IMR-90 (cell line): ENCODE data around the gene ZNF580. TPM values are rescaled to one million over a fixed set of nuclear protein-coding genes. Genes with fewer than 3 reads are reported as not detected.
A peak's percentile ranks its signal among the peaks of the same experiment; 100 is the strongest.

Experiments
- ATAC-seq: fragments of 200-7000 bp; cut with Tn5 transposase; 2 replicates; pipeline ENCODE4 v1.9.1; 2020; ENCODE audit warnings: low read depth, mild to moderate bottlenecking, moderate library complexity
- BruUV-seq: library from RNA; stranded (reverse); fragments of 400-500 nt; replicated peaks from 2 replicates; lab custom pipeline; 2021; lab: Mats Ljungman, UMichigan
- CTCF ChIA-PET: fragments of 300-600 bp; formaldehyde crosslinking; extraction: SDS; loops from one replicate; lab custom pipeline; 2021; ENCODE audit warnings: antibody characterized with exemption; lab: Yijun Ruan, JAX
- POLR2A ChIA-PET: fragments of 300-600 bp; sonication (Branson Sonifier 250); formaldehyde crosslinking; loops from one replicate; lab custom pipeline; 2022; ENCODE audit warnings: antibody characterized with exemption; ENCODE audit not compliant: unreplicated experiment; lab: Charles Lee
- DNase-seq: peaks from one replicate; pipeline ENCODE4 v3.0.0; 2013
- H2AFZ ChIP-seq: replicated peaks from 2 replicates; pipeline ENCODE3; 2013; ENCODE audit warnings: low read length, mild to moderate bottlenecking; ENCODE audit not compliant: poor library complexity
- H2AK5ac ChIP-seq: 2 replicates; pipeline ENCODE4 v1.6.1; 2013; ENCODE audit warnings: low read depth, low read length, inconsistent platforms
- H2AK9ac ChIP-seq: replicated peaks from 2 replicates; pipeline ENCODE3; 2013; ENCODE audit warnings: mild to moderate bottlenecking, low read depth, low read length, moderate library complexity; ENCODE audit not compliant: poor library complexity
- H2BK120ac ChIP-seq: 2 replicates; pipeline ENCODE4 v1.6.1; 2013; ENCODE audit warnings: low read depth, low read length, inconsistent platforms
- H2BK15ac ChIP-seq: 3 replicates; pipeline ENCODE4 v1.6.1; 2013; ENCODE audit warnings: low read depth, low read length, inconsistent platforms
- H2BK20ac ChIP-seq: 2 replicates; pipeline ENCODE4 v1.6.1; 2013; ENCODE audit warnings: low read depth, mild to moderate bottlenecking, inconsistent platforms, low read length, moderate library complexity
- H2BK5ac ChIP-seq: 2 replicates; pipeline ENCODE4 v1.6.1; 2013; ENCODE audit warnings: mild to moderate bottlenecking, low read depth, low read length, inconsistent platforms; ENCODE audit not compliant: poor library complexity, severe bottlenecking
- H3K14ac ChIP-seq: replicated peaks from 2 replicates; pipeline ENCODE4 v1.6.1; 2013; ENCODE audit warnings: low read depth, low read length, inconsistent platforms
- H3K18ac ChIP-seq: 2 replicates; pipeline ENCODE4 v1.6.1; 2013; ENCODE audit warnings: low read depth, low read length, control low read depth
- H3K23ac ChIP-seq: 2 replicates; pipeline ENCODE4 v1.6.1; 2013; ENCODE audit warnings: low read depth, low read length, inconsistent platforms
- H3K27ac ChIP-seq: 2 replicates; pipeline ENCODE4 v1.5.1; 2013; ENCODE audit warnings: mild to moderate bottlenecking, control low read depth, low read length; ENCODE audit not compliant: insufficient read depth
- H3K27me3 ChIP-seq: 2 replicates; pipeline ENCODE4 v1.6.1; 2013; ENCODE audit warnings: low read length; ENCODE audit not compliant: control insufficient read depth, insufficient read depth
- H3K36me3 ChIP-seq: 2 replicates; pipeline ENCODE4 v1.6.1; 2013; ENCODE audit warnings: low read length, mixed read lengths; ENCODE audit not compliant: control insufficient read depth, insufficient read depth
- H3K4ac ChIP-seq: 2 replicates; pipeline ENCODE4 v1.6.1; 2013; ENCODE audit warnings: low read depth, low read length, inconsistent platforms
- H3K4me1 ChIP-seq: 2 replicates; pipeline ENCODE4 v1.6.1; 2013; ENCODE audit warnings: low read length, mixed read lengths; ENCODE audit not compliant: control insufficient read depth, insufficient read depth
- H3K4me2 ChIP-seq: 2 replicates; pipeline ENCODE4 v1.6.1; 2013; ENCODE audit warnings: low read depth, mild to moderate bottlenecking, control low read depth, low read length, moderate library complexity
- H3K4me3 ChIP-seq: 2 replicates; pipeline ENCODE4 v1.5.1; 2013; ENCODE audit warnings: low read depth, mild to moderate bottlenecking, control low read depth, low read length, moderate library complexity; ENCODE audit not compliant: insufficient read depth
- H3K56ac ChIP-seq: 2 replicates; pipeline ENCODE4 v1.6.1; 2013; ENCODE audit warnings: low read length, inconsistent platforms; ENCODE audit not compliant: insufficient read depth; ENCODE audit errors: extremely low read depth
- H3K79me1 ChIP-seq, 2 experiments: 2 replicates each; pipeline ENCODE4 v1.6.1; 2013; ENCODE audit warnings: low read length in 2 of 2, inconsistent platforms in 1 of 2, low read depth in 1 of 2
- H3K9ac ChIP-seq: 2 replicates; pipeline ENCODE4 v1.6.1; 2013; ENCODE audit warnings: low read depth, low read length, control low read depth
- H3K9me1 ChIP-seq: 2 replicates; pipeline ENCODE4 v1.6.1; 2013; ENCODE audit warnings: low read length, inconsistent platforms; ENCODE audit not compliant: insufficient read depth
- H3K9me3 ChIP-seq: 2 replicates; pipeline ENCODE4 v1.6.1; 2013; ENCODE audit warnings: low read length; ENCODE audit not compliant: control insufficient read depth, insufficient read depth
- H4K20me1 ChIP-seq: 2 replicates; pipeline ENCODE4 v1.6.1; 2013; ENCODE audit warnings: low read length, inconsistent platforms; ENCODE audit not compliant: insufficient read depth
- H4K5ac ChIP-seq: 2 replicates; pipeline ENCODE4 v1.6.1; 2013; ENCODE audit warnings: mild to moderate bottlenecking, low read depth, low read length, control low read depth
- H4K8ac ChIP-seq, 2 experiments: 2 replicates each; pipeline ENCODE4 v1.6.1; 2013; ENCODE audit warnings: low read depth in 2 of 2, low read length in 2 of 2, control low read depth in 1 of 2, inconsistent platforms in 1 of 2
- H4K91ac ChIP-seq: 2 replicates; pipeline ENCODE4 v1.6.1; 2013; ENCODE audit warnings: low read depth, low read length, inconsistent platforms; ENCODE audit not compliant: insufficient read depth
- CEBPB ChIP-seq: IDR thresholded peaks from 2 replicates; pipeline ENCODE4 v1.6.1; 2012; ENCODE audit warnings: low read depth, low read length, improper control_type of control experiment
- ELK1 ChIP-seq: fragments of 150-350 bp; IDR thresholded peaks from 2 replicates; pipeline ENCODE4 v1.6.1; 2016; ENCODE audit warnings: low read depth, mild to moderate bottlenecking, low read length, moderate library complexity, borderline replicate concordance
- RCOR1 ChIP-seq: IDR thresholded peaks from 2 replicates; pipeline ENCODE4 v1.6.1; 2012; ENCODE audit warnings: mild to moderate bottlenecking, low read length, improper control_type of control experiment; ENCODE audit not compliant: insufficient replicate concordance
- RFX5 ChIP-seq: IDR thresholded peaks from 2 replicates; pipeline ENCODE4 v1.8.0; 2012; ENCODE audit warnings: low read depth, mild to moderate bottlenecking, low read length, moderate library complexity
- WGBS, 2 experiments: methylation state at CpG; one replicate each; pipeline versions ENCODE4 v1.1.5 to v1.1.7; 2013; ENCODE audit warnings: missing lambda C conversion rate in 2 of 2; ENCODE audit not compliant: insufficient read length in 1 of 2; ENCODE audit errors: extremely low coverage in 2 of 2; 5-methylcytosine and 5-hydroxymethylcytosine counted together
- dilution Hi-C: fragments of 300-500 bp; cut with HindIII; formaldehyde crosslinking; loops from one replicate; pipeline ENCODE4 v1.14.3; 2018; ENCODE audit warnings: low sequenced_read_pairs; ENCODE audit not compliant: unreplicated experiment
- in situ Hi-C: fragments of 300-500 bp; cut with MboI; formaldehyde crosslinking; loops from 3 replicates; pipeline ENCODE4 v1.14.3; 2019; ENCODE audit warnings: low sequenced_read_pairs, inconsistent platforms, mixed read lengths
- intact Hi-C: fragments of 100-400 bp; cut with micrococcal nuclease; formaldehyde crosslinking; loops from 2 replicates; pipeline ENCODE4 v1.10.0; 2022
- polyA plus RNA-seq, 3 experiments: library from polyadenylated mRNA; depleted of rRNA; stranded (reverse); fragments of >200 nt; gene quantifications; 2 replicates each; pipeline ENCODE4 v1.2.3, GENCODE V29; 2012; ENCODE audit warnings: low replicate concordance in 1 of 3
- total RNA-seq: library from RNA; depleted of rRNA; stranded (reverse); fragments of >200 nt; gene quantifications from 2 replicates; pipeline ENCODE4 v1.2.3, GENCODE V29; 2012

The ZNF580 gene
- total and polyA plus RNA-seq, 2 of the 4 experiments (the other 2 are of a cell fraction) = 1.4 to 36.9 TPM

DNA sequence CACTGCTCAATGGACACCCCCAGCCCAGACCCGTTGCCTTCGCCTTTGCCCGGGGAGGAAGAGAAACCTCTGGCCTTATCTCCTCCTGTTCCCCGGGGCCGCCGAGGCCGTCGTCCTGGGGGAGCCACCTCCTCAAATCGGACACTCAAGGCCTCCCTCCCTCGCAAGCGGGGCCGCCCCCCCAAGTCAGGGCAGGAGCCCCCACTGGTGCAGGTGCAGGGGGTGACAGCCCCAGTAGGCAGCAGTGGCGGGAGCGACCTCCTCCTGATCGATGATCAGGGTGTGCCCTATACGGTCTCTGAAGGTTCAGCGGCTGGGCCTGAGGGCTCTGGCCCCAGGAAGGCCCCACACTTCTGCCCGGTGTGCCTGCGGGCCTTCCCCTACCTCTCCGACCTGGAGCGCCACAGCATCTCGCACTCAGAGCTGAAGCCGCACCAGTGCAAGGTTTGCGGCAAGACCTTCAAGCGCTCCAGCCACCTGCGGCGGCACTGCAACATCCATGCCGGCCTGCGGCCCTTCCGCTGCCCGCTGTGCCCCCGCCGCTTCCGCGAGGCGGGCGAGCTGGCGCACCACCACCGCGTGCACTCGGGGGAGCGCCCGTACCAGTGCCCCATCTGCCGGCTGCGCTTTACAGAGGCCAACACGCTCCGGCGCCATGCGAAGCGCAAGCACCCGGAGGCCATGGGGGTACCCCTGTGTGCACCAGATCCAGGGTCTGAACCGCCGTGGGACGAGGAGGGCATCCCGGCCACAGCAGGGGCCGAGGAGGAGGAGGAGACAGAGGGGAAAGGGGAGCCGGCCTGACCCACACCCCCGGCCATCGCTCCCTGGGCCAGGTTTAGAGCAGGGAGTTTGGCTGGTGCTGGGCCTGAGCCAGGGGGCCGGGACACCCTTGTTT is 38.4 kb upstream of the ZNF580 start:
- no peak overlapping the region for H2BK120ac ChIP-seq
- no peak overlapping the region for H3K23ac ChIP-seq
- no peak overlapping the region for H2AFZ ChIP-seq
- 95% methylated on average over 29 of the region's 60 CpGs; no CpG with 5 or more reads in 1 of the 2 experiments for WGBS, 2 experiments
- no peak overlapping the region for H3K4me2 ChIP-seq
- H4K8ac ChIP-seq = no peak overlapping the region
- no peak overlapping the region; the same call in 1 of the 2 replicates for H2AK5ac ChIP-seq
- in situ Hi-C loops = no loop called here
- H2AK9ac ChIP-seq = peak overlapping the region; percentile 44
- DNase-seq (no peak), ATAC-seq (no peak)
- peaks cover 26 to 46% of the 10 kb centered on the region in 2 experiments for H3K79me1 ChIP-seq
- no peaks in the 10 kb centered on the region for H3K9me3 ChIP-seq
- TF ChIP-seq ELK1 (no peak), RCOR1 (no peak), CEBPB (no peak), RFX5 (no peak)
- H2BK20ac ChIP-seq = no peak overlapping the region
- BruUV-seq = no TSS peak
- no peak overlapping the region for H2BK5ac ChIP-seq
- H4K5ac ChIP-seq = no peak overlapping the region
- ChIA-PET POLR2A (no interaction called here), CTCF (no interaction called here)
- H3K14ac ChIP-seq = no peak overlapping the region
- no peak overlapping the region for H4K91ac ChIP-seq
- H3K27ac ChIP-seq = no peak overlapping the region
- H3K36me3 ChIP-seq = peaks cover 1% of the 10 kb centered on the region; the same call in 1 of the 2 replicates
- H3K9me1 ChIP-seq = peaks cover 13% of the 10 kb centered on the region; the same call in 1 of the 2 replicates
- H4K20me1 ChIP-seq = peaks cover 19% of the 10 kb centered on the region; the same call in 1 of the 2 replicates
- no peaks in the 10 kb centered on the region for H3K27me3 ChIP-seq
- intact Hi-C loops = no loop called here
- no peak overlapping the region for H3K56ac ChIP-seq
- H3K4me3 ChIP-seq = no peak overlapping the region
- H3K9ac ChIP-seq = no peak overlapping the region
- dilution Hi-C loops = no loop called here
- peaks cover 9% of the 10 kb centered on the region for H3K4me1 ChIP-seq
- no peak overlapping the region for H2BK15ac ChIP-seq
- H3K18ac ChIP-seq = no peak overlapping the region
- no peak overlapping the region for H3K4ac ChIP-seq
